Measurements from ENCODE around the gene MZB1.

The MZB1 gene

DNA sequence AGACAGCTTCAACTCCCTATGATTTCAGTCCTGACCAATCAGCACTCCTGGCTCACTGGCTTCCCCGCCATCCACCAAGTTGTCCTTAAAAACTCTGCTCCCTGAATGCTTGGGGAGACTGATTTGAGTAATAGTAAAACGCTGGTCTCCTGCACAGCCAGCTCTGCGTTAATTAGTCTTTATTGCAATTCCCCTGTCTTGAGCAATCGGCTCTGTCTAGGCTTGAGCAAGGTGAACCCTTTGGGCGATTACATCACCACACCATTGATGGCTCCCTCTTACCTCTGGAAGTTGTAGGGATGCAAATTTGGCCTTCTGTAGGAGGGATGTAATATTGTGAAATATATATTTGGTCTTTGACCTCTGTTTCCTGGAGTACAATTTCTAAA, 3.7 kb downstream of the MZB1 start:
- DNase-seq (ENCODE audit: low spot score), result peak; percentile 57
- TF ChIP-seq, protein P1, sequence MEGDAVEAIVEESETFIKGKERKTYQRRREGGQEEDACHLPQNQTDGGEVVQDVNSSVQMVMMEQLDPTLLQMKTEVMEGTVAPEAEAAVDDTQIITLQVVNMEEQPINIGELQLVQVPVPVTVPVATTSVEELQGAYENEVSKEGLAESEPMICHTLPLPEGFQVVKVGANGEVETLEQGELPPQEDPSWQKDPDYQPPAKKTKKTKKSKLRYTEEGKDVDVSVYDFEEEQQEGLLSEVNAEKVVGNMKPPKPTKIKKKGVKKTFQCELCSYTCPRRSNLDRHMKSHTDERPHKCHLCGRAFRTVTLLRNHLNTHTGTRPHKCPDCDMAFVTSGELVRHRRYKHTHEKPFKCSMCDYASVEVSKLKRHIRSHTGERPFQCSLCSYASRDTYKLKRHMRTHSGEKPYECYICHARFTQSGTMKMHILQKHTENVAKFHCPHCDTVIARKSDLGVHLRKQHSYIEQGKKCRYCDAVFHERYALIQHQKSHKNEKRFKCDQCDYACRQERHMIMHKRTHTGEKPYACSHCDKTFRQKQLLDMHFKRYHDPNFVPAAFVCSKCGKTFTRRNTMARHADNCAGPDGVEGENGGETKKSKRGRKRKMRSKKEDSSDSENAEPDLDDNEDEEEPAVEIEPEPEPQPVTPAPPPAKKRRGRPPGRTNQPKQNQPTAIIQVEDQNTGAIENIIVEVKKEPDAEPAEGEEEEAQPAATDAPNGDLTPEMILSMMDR (conservative IDR thresholded peaks at IDR 0.05; ENCODE audit: low read depth), result no peak
- H3K27ac ChIP-seq, result peak overlapping the region; percentile 68
- ChIA-PET CTCF (interaction anchor here (0.6 to 0.7 kb wide), 2 partner anchors 58 to 59 kb away, joined by 3 read pairs; no protein-coding TSS in a partner anchor), POLR2A (ENCODE audit: low non-redundant PET) (interaction anchor here (0.6 kb wide), 1 partner anchor 672 kb away, joined by 4 read pairs; no protein-coding TSS in a partner anchor)

DNA sequence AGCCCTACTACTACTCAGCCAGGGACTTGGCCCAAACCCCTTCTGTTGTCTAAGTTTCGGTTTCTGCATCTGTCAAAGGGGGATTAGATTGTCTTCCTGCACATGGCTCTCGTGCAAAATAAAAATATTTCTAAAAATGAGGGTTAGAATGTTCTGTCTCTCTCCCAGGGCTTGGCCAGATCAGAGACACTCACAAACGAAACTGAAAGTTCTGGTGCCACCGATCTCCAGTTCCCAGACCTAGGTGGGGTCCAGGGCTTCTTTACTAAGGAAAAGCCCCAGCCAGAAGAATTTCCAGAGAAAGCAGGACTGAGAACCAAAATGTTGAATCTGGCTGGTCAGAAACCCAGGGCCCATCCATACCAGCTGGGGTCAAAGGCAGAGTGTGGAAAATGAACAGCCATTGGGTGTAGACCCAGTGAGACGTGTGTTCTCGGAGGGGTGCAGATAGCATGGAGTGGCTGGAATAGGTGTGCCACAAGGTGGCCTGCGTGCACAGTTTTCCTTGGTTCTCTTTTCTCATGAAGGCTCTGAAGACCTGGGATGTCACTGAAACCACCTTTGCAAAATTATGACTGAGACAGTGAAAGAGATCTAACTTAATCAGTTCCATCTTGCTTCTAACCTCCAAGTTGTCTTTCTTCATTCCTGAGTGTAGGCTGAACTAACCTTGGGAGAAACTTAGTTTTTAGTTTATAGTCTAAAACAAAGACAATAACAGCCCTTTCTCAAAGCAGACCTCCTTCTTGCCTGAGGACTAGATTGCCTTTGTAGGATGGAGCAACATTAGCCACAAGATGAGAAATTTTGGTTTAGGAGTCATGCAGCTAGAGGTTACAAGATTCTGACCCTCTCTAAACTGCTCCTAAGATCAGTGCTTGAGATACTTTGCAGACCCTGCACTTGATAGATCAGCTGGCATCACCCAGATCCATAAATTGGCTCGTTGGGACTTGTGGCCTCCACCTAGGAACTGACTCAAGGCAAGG, 4.4 kb downstream of the MZB1 start:
- H3K27ac ChIP-seq, result peak overlapping the region; percentile 68
- TF ChIP-seq, protein P1 (conservative IDR thresholded peaks at IDR 0.05; ENCODE audit: low read depth), result no peak
- POLR2A ChIA-PET (ENCODE audit: low non-redundant PET), result interaction anchor here (0.6 kb wide), 1 partner anchor 671 kb away, joined by 4 read pairs; no protein-coding TSS in a partner anchor
- CTCF ChIA-PET, result interaction anchor here (0.6 to 0.8 kb wide), 3 partner anchors 57 to 128 kb away, joined by 3 read pairs; no protein-coding TSS in a partner anchor
- no peak for DNase-seq (ENCODE audit: low spot score)

DNA sequence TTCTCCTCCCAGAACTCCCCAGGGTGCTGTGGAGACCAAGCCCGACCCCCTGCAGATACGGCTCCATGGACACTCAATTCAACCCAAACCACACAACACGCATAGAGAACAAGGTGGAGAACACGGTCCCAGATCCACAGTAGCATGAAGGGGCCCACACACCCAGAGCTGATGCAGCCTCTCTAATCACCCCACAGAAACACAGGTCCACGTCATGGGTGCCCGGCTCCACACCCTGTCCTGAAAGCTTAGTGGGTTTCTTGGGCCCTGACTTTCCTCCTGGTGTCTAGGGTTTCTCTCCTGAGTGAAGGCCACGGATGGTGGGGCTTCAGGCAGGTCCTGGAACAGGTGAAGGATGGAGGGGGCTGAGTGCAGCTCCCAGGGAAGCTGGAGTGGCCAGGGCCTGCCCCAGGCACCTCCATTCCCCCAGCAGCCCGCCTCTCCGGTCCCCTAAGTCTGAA, 5.1 kb downstream of the MZB1 start:
- no peak for DNase-seq (ENCODE audit: low spot score)
- CTCF ChIA-PET, result interaction anchor here (0.8 kb wide), 1 partner anchor 129 kb away, joined by 3 read pairs; no protein-coding TSS in a partner anchor
- POLR2A ChIA-PET (ENCODE audit: low non-redundant PET), result no interaction called here
- TF ChIP-seq, protein P1 (conservative IDR thresholded peaks at IDR 0.05; ENCODE audit: low read depth), result no peak
- H3K27ac ChIP-seq, result peak overlapping the region; percentile 68

DNA sequence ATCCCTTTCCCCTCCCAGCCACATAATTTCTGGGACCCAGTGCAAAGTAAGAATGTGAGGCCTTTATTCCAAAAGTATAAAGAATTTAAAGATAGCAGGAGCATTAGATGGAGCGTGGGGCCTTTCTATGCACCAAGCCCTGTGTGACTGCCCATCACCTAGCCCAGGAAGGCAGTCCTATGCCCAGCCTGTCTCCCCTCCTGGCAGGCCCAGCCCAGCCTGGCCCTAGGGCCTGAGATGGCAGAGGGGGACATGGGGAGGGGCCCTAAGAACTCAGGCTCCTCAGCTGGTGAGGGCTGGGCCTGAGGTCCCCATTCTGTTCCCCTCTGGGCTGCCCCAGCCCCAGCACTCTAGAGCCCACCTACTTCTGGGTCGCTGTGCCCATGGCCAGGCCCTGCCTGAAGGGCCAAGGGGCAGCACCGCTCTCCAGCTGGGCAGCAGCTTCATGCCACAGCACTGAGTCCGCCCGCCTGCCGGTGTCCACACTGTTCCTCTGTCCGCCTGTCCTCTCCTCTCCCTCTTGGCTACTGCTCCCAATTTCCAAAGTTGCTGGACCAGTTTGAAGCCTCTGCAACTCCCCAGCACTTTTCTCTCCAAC, 5.6 kb downstream of the MZB1 start:
- CTCF ChIA-PET, result no interaction called here
- no peak for DNase-seq (ENCODE audit: low spot score)
- peak overlapping the region; percentile 68 for H3K27ac ChIP-seq
- TF ChIP-seq, protein P1 (conservative IDR thresholded peaks at IDR 0.05; ENCODE audit: low read depth), result no peak
- POLR2A ChIA-PET (ENCODE audit: low non-redundant PET), result no interaction called here

DNA sequence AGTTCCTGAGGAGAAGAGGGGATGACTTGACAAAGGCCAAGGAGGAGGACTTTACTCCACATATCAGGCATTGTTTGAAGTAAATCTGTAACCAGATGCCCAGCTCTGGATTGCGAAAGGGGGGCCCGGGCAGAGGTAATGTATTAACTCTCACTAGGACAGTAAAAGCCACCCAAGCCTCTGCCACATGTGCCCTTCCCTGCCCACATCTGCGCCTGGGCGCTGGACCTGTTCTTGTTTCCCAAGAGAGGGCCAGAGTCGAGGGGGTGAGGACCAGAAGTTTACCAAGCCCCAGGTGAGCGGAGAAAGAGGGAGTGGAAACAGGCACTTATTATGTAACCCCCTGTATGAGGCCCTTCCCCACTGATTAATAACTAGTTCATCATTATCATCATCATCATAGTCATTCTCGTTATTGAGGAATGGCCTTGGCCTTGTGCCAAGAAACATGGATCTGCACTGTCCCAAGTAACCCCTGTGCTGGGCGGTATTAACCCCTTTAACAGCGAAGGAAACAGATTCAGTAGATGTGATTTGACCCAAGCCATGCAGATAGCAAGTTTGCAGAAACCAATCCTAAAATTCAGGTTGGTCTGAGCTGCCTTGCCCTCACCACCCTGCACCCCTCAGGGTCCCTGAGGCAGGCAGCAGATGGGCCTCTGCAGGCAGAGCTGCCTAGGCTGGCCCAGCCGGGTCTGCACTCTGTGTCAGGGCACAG, 6.3 kb downstream of the MZB1 start, which contains the start of gene SLC23A1:
TSS of gene SLC23A1 (minus strand) at position 23 of the 718 bp plus-strand sequence. CDS start 44 bp downstream, outside the sequence.
- ChIA-PET CTCF (no interaction called here), POLR2A (ENCODE audit: low non-redundant PET) (no interaction called here)
- TF ChIP-seq, protein P1 (conservative IDR thresholded peaks at IDR 0.05; ENCODE audit: low read depth), result no peak
- DNase-seq (ENCODE audit: low spot score), result no peak
- H3K27ac ChIP-seq, result peak within 1 kb of the TSS; percentile 68

DNA sequence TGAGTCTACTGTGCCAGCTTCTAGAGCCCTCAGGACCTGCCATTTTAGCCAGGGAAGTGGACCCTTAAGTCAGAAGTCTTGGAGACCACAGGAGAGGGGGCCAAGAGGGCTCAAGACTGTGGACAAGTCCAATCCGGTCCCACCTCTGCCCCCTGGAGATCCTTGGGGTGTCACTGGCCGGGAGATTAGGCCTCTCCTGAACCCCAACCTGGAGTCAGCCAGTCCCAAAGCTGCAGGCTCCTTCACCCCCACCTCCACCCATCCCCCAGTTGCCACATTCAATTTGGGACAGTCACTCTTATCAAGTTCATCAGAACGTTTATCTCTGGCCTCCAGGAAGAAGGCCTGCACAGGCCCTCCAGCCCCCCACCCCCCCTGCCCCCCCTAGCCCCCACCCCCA, 6.9 kb downstream of the MZB1 start:
- TF ChIP-seq, protein P1 (conservative IDR thresholded peaks at IDR 0.05; ENCODE audit: low read depth), result no peak
- H3K27ac ChIP-seq, result peak overlapping the region; percentile 68
- POLR2A ChIA-PET (ENCODE audit: low non-redundant PET), result no interaction called here
- DNase-seq (ENCODE audit: low spot score), result no peak
- CTCF ChIA-PET, result no interaction called here
